DND-41 (cell line): Measurements from ENCODE around the gene EYS.

ENCODE experiments used
- ATAC-seq: fragments of 200-7000 bp; cut with Tn5 transposase; 3 replicates; pipeline ENCODE4 v1.9.1; 2021; ENCODE audit warnings: low read depth; ENCODE audit not compliant: insufficient read depth
- DNase-seq: peaks from one replicate; pipeline ENCODE4 v3.0.0-alpha.2; 2020
- H2AFZ ChIP-seq: 2 replicates; pipeline ENCODE4 v1.6.0; 2012; ENCODE audit warnings: low read depth, low read length
- H3K27ac ChIP-seq: 2 replicates; pipeline ENCODE4 v1.5.1; 2012; ENCODE audit warnings: low read length, inconsistent platforms
- H3K27me3 ChIP-seq: fragments of 200-600 bp; sonication (generic); 2 replicates; pipeline ENCODE4 v1.6.0; 2012; ENCODE audit warnings: low read length, mild to moderate bottlenecking, inconsistent platforms; ENCODE audit not compliant: insufficient read depth, poor library complexity
- H3K36me3 ChIP-seq: 2 replicates; pipeline ENCODE4 v1.5.1; 2012; ENCODE audit warnings: low read length, inconsistent platforms; ENCODE audit not compliant: insufficient read depth
- H3K4me1 ChIP-seq: 2 replicates; pipeline ENCODE4 v1.5.1; 2012; ENCODE audit warnings: mild to moderate bottlenecking, low read length; ENCODE audit not compliant: insufficient read depth
- H3K4me2 ChIP-seq: 2 replicates; pipeline ENCODE4 v1.6.0; 2012; ENCODE audit warnings: mild to moderate bottlenecking, moderate library complexity, low read length, inconsistent platforms; ENCODE audit not compliant: insufficient read depth
- H3K4me3 ChIP-seq, 2 experiments: fragments of 200-600 bp in 1 of 2; shearing (Covaris generic) in 1 of 2; 2 replicates each; pipeline ENCODE4 v1.5.1; 2012 to 2016; ENCODE audit warnings: inconsistent platforms in 2 of 2, low read length in 2 of 2, mild to moderate bottlenecking in 2 of 2, low read depth in 1 of 2, moderate library complexity in 1 of 2
- H3K79me2 ChIP-seq: 2 replicates; pipeline ENCODE4 v1.6.0; 2012; ENCODE audit warnings: low read length, inconsistent platforms; ENCODE audit not compliant: insufficient read depth
- H3K9ac ChIP-seq: 2 replicates; pipeline ENCODE4 v1.6.0; 2012; ENCODE audit warnings: low read depth, mild to moderate bottlenecking, inconsistent platforms, low read length, moderate library complexity
- H3K9me3 ChIP-seq: 2 replicates; pipeline ENCODE4 v1.5.1; 2012; ENCODE audit warnings: low read length, moderate library complexity, mild to moderate bottlenecking, inconsistent platforms; ENCODE audit not compliant: insufficient read depth, severe bottlenecking
- H4K20me1 ChIP-seq: 2 replicates; pipeline ENCODE4 v1.6.0; 2012; ENCODE audit warnings: low read length; ENCODE audit not compliant: insufficient read depth
- EZH2 ChIP-seq: IDR thresholded peaks from 3 replicates; pipeline ENCODE4 v1.6.1; 2012; ENCODE audit warnings: borderline replicate concordance, low read depth, mild to moderate bottlenecking, moderate library complexity, low read length, inconsistent platforms; ENCODE audit not compliant: severe bottlenecking
- TF ChIP-seq, protein P1 (sequence below): IDR thresholded peaks from 2 replicates; pipeline ENCODE4 v1.5.1; 2012; ENCODE audit warnings: borderline replicate concordance, low read length, moderate library complexity, mild to moderate bottlenecking; ENCODE audit not compliant: poor library complexity, severe bottlenecking; ENCODE audit errors: extremely low read depth

EYS gene

DNA sequence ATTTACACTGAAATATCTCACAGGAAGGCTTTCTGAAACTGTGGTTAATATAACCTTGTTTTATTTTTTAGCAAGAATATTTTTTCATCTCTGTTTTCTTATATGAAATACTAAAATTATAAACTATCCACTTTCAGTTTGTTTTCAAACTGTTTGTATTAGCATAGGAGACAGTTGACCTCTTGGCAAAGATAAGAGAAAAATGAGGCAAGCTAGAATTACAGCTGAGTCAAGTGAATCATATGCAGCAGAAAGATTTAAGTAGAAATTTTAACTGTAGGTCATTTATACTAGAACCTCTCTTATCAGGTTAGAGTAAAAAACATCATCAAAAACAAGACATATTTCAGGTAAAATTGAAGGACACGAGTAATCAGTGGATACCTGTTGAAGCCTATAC, 1278.8 kb downstream of the EYS start:
- H3K9me3 ChIP-seq, result no peaks in the 10 kb centered on the region
- ATAC-seq (no peak), DNase-seq (no peak)
- H3K9ac ChIP-seq, result no peak overlapping the region
- no peaks in the 10 kb centered on the region for H3K4me1 ChIP-seq
- H3K27ac ChIP-seq, result no peak overlapping the region
- TF ChIP-seq, protein P1, sequence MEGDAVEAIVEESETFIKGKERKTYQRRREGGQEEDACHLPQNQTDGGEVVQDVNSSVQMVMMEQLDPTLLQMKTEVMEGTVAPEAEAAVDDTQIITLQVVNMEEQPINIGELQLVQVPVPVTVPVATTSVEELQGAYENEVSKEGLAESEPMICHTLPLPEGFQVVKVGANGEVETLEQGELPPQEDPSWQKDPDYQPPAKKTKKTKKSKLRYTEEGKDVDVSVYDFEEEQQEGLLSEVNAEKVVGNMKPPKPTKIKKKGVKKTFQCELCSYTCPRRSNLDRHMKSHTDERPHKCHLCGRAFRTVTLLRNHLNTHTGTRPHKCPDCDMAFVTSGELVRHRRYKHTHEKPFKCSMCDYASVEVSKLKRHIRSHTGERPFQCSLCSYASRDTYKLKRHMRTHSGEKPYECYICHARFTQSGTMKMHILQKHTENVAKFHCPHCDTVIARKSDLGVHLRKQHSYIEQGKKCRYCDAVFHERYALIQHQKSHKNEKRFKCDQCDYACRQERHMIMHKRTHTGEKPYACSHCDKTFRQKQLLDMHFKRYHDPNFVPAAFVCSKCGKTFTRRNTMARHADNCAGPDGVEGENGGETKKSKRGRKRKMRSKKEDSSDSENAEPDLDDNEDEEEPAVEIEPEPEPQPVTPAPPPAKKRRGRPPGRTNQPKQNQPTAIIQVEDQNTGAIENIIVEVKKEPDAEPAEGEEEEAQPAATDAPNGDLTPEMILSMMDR, result no peak
- TF ChIP-seq EZH2, result no peak
- H3K36me3 ChIP-seq, result no peaks in the 10 kb centered on the region
- no peak overlapping the region for H2AFZ ChIP-seq
- H3K27me3 ChIP-seq, result no peaks in the 10 kb centered on the region
- no peaks in the 10 kb centered on the region for H3K79me2 ChIP-seq
- H4K20me1 ChIP-seq, result no peaks in the 10 kb centered on the region
- no peak overlapping the region for H3K4me3 ChIP-seq
- no peak overlapping the region for H3K4me2 ChIP-seq

GRCh38 chr6:64415926-64416325, 1291.1 kb downstream of the EYS start:
- no peaks in the 10 kb centered on the region for H3K36me3 ChIP-seq
- H3K4me3 ChIP-seq, result no peak overlapping the region
- H3K9me3 ChIP-seq, result peaks cover 2% of the 10 kb centered on the region
- TF ChIP-seq EZH2, result no peak
- TF ChIP-seq, protein P1, result no peak
- no peak overlapping the region for H3K9ac ChIP-seq
- H2AFZ ChIP-seq, result no peak overlapping the region
- no peak overlapping the region for H3K27ac ChIP-seq
- no peaks in the 10 kb centered on the region for H3K27me3 ChIP-seq
- no peak for ATAC-seq
- DNase-seq, result no peak
- H3K4me1 ChIP-seq, result no peaks in the 10 kb centered on the region
- H4K20me1 ChIP-seq, result no peaks in the 10 kb centered on the region
- H3K4me2 ChIP-seq, result no peak overlapping the region
- no peaks in the 10 kb centered on the region for H3K79me2 ChIP-seq

GRCh38 chr6:64411226-64411625, 1295.8 kb downstream of the EYS start:
- Histone ChIP-seq H3K9me3 (no peaks in the 10 kb centered on the region), H3K9ac (no peak overlapping the region), H3K4me1 (no peaks in the 10 kb centered on the region), H3K4me2 (no peak overlapping the region), H3K36me3 (no peaks in the 10 kb centered on the region), H2AFZ (no peak overlapping the region), H3K27me3 (no peaks in the 10 kb centered on the region), H4K20me1 (no peaks in the 10 kb centered on the region), H3K79me2 (no peaks in the 10 kb centered on the region), H3K4me3 (no peak overlapping the region), H3K27ac (no peak overlapping the region)
- no peak for ATAC-seq
- no peak for DNase-seq
- TF ChIP-seq EZH2, result no peak
- TF ChIP-seq, protein P1, result no peak

DNA sequence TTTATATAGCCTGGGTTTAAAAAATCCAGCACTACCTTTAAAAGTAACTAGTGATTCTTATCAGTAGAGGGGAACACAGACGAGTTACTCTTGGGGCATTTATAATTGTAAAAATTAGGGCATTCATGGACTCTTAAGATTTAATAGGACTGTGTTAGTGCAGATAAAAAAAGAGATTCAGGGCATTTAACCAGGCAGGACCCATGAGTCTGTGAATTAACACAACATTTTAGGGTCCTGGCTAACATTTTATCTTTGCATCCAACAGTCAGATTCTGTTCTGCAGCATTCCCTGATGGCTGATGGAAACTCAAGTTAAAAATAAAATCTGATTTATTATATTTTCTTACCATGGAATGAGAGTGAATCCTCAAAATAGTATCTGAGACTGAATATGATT, 1297.1 kb downstream of the EYS start:
- Histone ChIP-seq H3K4me2 (no peak overlapping the region), H3K4me3 (no peak overlapping the region), H3K4me1 (no peaks in the 10 kb centered on the region), H3K79me2 (no peaks in the 10 kb centered on the region), H3K9ac (no peak overlapping the region), H3K27me3 (no peaks in the 10 kb centered on the region), H3K27ac (no peak overlapping the region), H3K9me3 (no peaks in the 10 kb centered on the region), H3K36me3 (no peaks in the 10 kb centered on the region), H4K20me1 (no peaks in the 10 kb centered on the region), H2AFZ (no peak overlapping the region)
- ATAC-seq (no peak), DNase-seq (no peak)
- TF ChIP-seq, protein P1, result no peak
- TF ChIP-seq EZH2, result no peak
